ENCODE data around the gene NMT1. TPM values are rescaled to one million over a fixed set of nuclear protein-coding genes. Genes with fewer than 3 reads are reported as not detected.

Gene NMT1
- total RNA-seq, 1 donor from 2014 or later, result 97.9 TPM

DNA sequence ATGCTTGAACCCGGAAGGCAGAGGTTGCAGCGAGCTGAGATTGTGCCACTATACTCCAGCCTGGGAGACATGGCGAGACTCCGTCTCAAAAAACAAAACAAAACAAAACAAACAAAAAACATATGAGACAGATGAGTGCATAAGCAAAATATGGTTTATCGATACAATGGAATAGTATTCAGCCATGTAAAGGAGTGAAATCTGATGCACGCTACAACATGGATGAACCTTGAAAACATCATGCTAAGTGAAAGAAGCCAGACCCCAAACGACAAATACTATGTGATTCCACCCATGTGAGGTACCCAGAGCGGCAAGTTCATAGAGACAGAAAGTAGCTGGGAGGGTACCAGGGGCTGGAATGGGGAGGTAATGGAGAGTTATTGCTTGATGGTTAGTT lies 64.4 kb downstream of the NMT1 start:
- H3K36me3 Mint-ChIP-seq (ENCODE audit: unreplicated experiment), result no peaks in the 10 kb centered on the region
- H3K27me3 Mint-ChIP-seq (ENCODE audit: unreplicated experiment), result no peaks in the 10 kb centered on the region
- no peak for TF ChIP-seq CTCF (IDR thresholded peaks at IDR 0.05)
- DNase-seq (ENCODE audit: extremely low spot score, unreplicated experiment), result no peak
- H3K4me1 Mint-ChIP-seq (ENCODE audit: unreplicated experiment), result peaks cover 72% of the 10 kb centered on the region
- H3K27ac Mint-ChIP-seq (ENCODE audit: unreplicated experiment), result peak overlapping the region; percentile 34
- no peak overlapping the region for H3K4me3 Mint-ChIP-seq (ENCODE audit: unreplicated experiment)
- H3K9me3 Mint-ChIP-seq (ENCODE audit: unreplicated experiment), result no peaks in the 10 kb centered on the region

GRCh38 chr17:45127207-45127547 lies 66.1 kb downstream of the NMT1 start:
- no peaks in the 10 kb centered on the region for H3K27me3 Mint-ChIP-seq (ENCODE audit: unreplicated experiment)
- peaks cover 76% of the 10 kb centered on the region for H3K4me1 Mint-ChIP-seq (ENCODE audit: unreplicated experiment)
- TF ChIP-seq CTCF (IDR thresholded peaks at IDR 0.05), result no peak
- H3K9me3 Mint-ChIP-seq (ENCODE audit: unreplicated experiment), result no peaks in the 10 kb centered on the region
- H3K27ac Mint-ChIP-seq (ENCODE audit: unreplicated experiment), result peak overlapping the region; percentile 95
- no peak for DNase-seq (ENCODE audit: extremely low spot score, unreplicated experiment)
- H3K4me3 Mint-ChIP-seq (ENCODE audit: unreplicated experiment), result peak overlapping the region; percentile 22
- H3K36me3 Mint-ChIP-seq (ENCODE audit: unreplicated experiment), result no peaks in the 10 kb centered on the region

GRCh38 chr17:45127548-45128300 lies 66.6 kb downstream of the NMT1 start:
- Mint-ChIP-seq H3K9me3 (ENCODE audit: unreplicated experiment) (no peaks in the 10 kb centered on the region), H3K4me3 (ENCODE audit: unreplicated experiment) (peak overlapping the region; percentile 50), H3K4me1 (ENCODE audit: unreplicated experiment) (peaks cover 71% of the 10 kb centered on the region), H3K36me3 (ENCODE audit: unreplicated experiment) (no peaks in the 10 kb centered on the region), H3K27ac (ENCODE audit: unreplicated experiment) (peak overlapping the region; percentile 95), H3K27me3 (ENCODE audit: unreplicated experiment) (no peaks in the 10 kb centered on the region)
- DNase-seq (ENCODE audit: extremely low spot score, unreplicated experiment), result no peak
- TF ChIP-seq CTCF (IDR thresholded peaks at IDR 0.05), result no peak

GRCh38 chr17:45128331-45128730 lies 67.2 kb downstream of the NMT1 start:
- Mint-ChIP-seq H3K27ac (ENCODE audit: unreplicated experiment) (peak overlapping the region; percentile 95), H3K36me3 (ENCODE audit: unreplicated experiment) (no peaks in the 10 kb centered on the region), H3K27me3 (ENCODE audit: unreplicated experiment) (no peaks in the 10 kb centered on the region), H3K9me3 (ENCODE audit: unreplicated experiment) (no peaks in the 10 kb centered on the region), H3K4me3 (ENCODE audit: unreplicated experiment) (no peak overlapping the region), H3K4me1 (ENCODE audit: unreplicated experiment) (peaks cover 65% of the 10 kb centered on the region)
- no peak for DNase-seq (ENCODE audit: extremely low spot score, unreplicated experiment)
- TF ChIP-seq CTCF (IDR thresholded peaks at IDR 0.05), result no peak

GRCh38 chr17:45128989-45129388 lies 67.9 kb downstream of the NMT1 start:
- DNase-seq (ENCODE audit: extremely low spot score, unreplicated experiment), result no peak
- peaks cover 64% of the 10 kb centered on the region for H3K4me1 Mint-ChIP-seq (ENCODE audit: unreplicated experiment)
- no peaks in the 10 kb centered on the region for H3K27me3 Mint-ChIP-seq (ENCODE audit: unreplicated experiment)
- no peaks in the 10 kb centered on the region for H3K36me3 Mint-ChIP-seq (ENCODE audit: unreplicated experiment)
- no peaks in the 10 kb centered on the region for H3K9me3 Mint-ChIP-seq (ENCODE audit: unreplicated experiment)
- no peak for TF ChIP-seq CTCF (IDR thresholded peaks at IDR 0.05)
- H3K27ac Mint-ChIP-seq (ENCODE audit: unreplicated experiment), result peak overlapping the region; percentile 95
- H3K4me3 Mint-ChIP-seq (ENCODE audit: unreplicated experiment), result no peak overlapping the region
